ENCODE results near the gene SLC2A4RG. TPM values are rescaled to one million over a fixed set of nuclear protein-coding genes. Genes with fewer than 3 reads are reported as not detected.

Gene SLC2A4RG
- total RNA-seq, 1 experiment from 2014 or later = 19.4 TPM

GRCh38 chr20:63738687-63739129 lies 868 bp upstream of the SLC2A4RG start:
- DNase-seq (ENCODE audit: extremely low read depth, low read depth) = no peak

GRCh38 chr20:63740070-63740626 lies 572 bp downstream of the SLC2A4RG start:
- DNase-seq (ENCODE audit: extremely low read depth, low read depth) = no peak

GRCh38 chr20:63740627-63741353 lies 1.2 kb downstream of the SLC2A4RG start:
- DNase-seq (ENCODE audit: extremely low read depth, low read depth) = peak; percentile 74

GRCh38 chr20:63741354-63741675 lies 1.7 kb downstream of the SLC2A4RG start:
- DNase-seq (ENCODE audit: extremely low read depth, low read depth) = no peak

GRCh38 chr20:63741676-63742380 lies 2.3 kb downstream of the SLC2A4RG start:
- no peak for DNase-seq (ENCODE audit: extremely low read depth, low read depth)

- DNase-seq (ENCODE audit: extremely low read depth, low read depth) = no peak
These were observed 2.9 kb downstream of the SLC2A4RG start for GRCh38 chr20:63742381-63743024.

GRCh38 chr20:63743210-63743970 lies 3.8 kb downstream of the SLC2A4RG start:
- DNase-seq (ENCODE audit: extremely low read depth, low read depth) = no peak

- no peak for DNase-seq (ENCODE audit: extremely low read depth, low read depth)
These were observed 4.6 kb downstream of the SLC2A4RG start for GRCh38 chr20:63744158-63744557.

GRCh38 chr20:63744574-63745423 lies 5.2 kb downstream of the SLC2A4RG start:
- DNase-seq (ENCODE audit: extremely low read depth, low read depth) = no peak

GRCh38 chr20:63745424-63745805 lies 5.8 kb downstream of the SLC2A4RG start:
- DNase-seq (ENCODE audit: extremely low read depth, low read depth) = no peak

GRCh38 chr20:63745961-63746731 lies 6.6 kb downstream of the SLC2A4RG start:
- DNase-seq (ENCODE audit: extremely low read depth, low read depth) = no peak

- no peak for DNase-seq (ENCODE audit: extremely low read depth, low read depth)
These were observed 7.3 kb downstream of the SLC2A4RG start for GRCh38 chr20:63746751-63747315.

- no peak for DNase-seq (ENCODE audit: extremely low read depth, low read depth)
These were observed 8.1 kb downstream of the SLC2A4RG start for GRCh38 chr20:63747622-63748069.

GRCh38 chr20:63748070-63748933 lies 8.7 kb downstream of the SLC2A4RG start:
- no peak for DNase-seq (ENCODE audit: extremely low read depth, low read depth)

GRCh38 chr20:63748934-63749270 lies 9.3 kb downstream of the SLC2A4RG start:
- DNase-seq (ENCODE audit: extremely low read depth, low read depth) = no peak

GRCh38 chr20:63749597-63750508 lies 10.3 kb downstream of the SLC2A4RG start:
- DNase-seq (ENCODE audit: extremely low read depth, low read depth) = no peak
